ENCODE results near the gene SNX32.

Gene SNX32

GRCh38 chr11:65870706-65871681, 37.2 kb downstream of the SNX32 start:
- TF ChIP-seq CTCF (IDR thresholded peaks at IDR 0.05; ENCODE audit: low read depth, low read length, missing control alignments) = no peak
- no peak for DNase-seq (ENCODE audit: extremely low read depth, low read depth)
- H3K4me3 ChIP-seq (replicated peaks; ENCODE audit: low read depth, low read length) = peak overlapping the region; percentile 62

- DNase-seq (ENCODE audit: extremely low read depth, low read depth) = no peak
- peak overlapping the region; percentile 62 for H3K4me3 ChIP-seq (replicated peaks; ENCODE audit: low read depth, low read length)
- TF ChIP-seq CTCF (IDR thresholded peaks at IDR 0.05; ENCODE audit: low read depth, low read length, missing control alignments) = peak; percentile 7
Observed at GRCh38 chr11:65871811-65872548, 38.2 kb downstream of the SNX32 start.

DNA sequence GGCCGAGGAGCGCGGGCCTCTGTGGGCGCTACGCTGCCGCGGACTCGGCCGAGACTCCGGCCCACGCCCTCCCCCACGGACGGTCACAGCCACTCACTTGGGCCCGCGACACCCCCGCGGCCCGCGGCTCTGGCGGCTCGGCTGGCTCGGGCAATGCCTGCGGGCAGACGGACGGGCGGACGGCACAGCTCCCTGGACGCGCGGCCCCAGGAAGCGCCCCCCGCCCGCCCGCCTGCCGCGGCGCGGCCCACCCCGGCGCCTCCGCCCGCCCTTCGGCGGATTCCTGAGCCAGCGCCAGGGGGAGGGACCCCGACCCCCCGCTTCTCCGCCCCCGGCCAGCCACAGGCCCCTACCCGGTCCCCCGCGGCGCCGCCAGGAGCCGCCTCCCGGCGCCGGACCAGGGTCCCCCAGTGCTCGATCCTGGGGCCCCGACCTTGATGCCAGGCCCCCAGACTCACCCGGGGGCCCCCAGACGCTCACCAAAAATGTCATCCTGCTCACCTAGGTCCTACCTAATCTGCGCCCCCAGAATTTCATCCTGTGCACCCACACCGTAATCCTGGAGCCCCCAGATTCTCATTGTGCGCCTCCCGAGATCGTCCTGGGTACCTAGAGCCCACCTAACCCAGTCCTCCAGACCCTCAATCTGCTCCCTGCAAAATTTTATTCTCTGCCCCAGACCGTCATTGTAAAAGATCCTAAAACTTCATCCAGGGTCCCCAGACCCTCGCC, 39.0 kb downstream of the SNX32 start, which contains the start of gene EFEMP2:
Gene EFEMP2, minus strand, starts transcription at position 215 of the 732 bp plus-strand sequence. CDS start 446 bp downstream, outside the sequence.
- peak within 1 kb of the TSS; percentile 62 for H3K4me3 ChIP-seq (replicated peaks; ENCODE audit: low read depth, low read length)
- no peak for DNase-seq (ENCODE audit: extremely low read depth, low read depth)
- no peak for TF ChIP-seq CTCF (IDR thresholded peaks at IDR 0.05; ENCODE audit: low read depth, low read length, missing control alignments)

DNA sequence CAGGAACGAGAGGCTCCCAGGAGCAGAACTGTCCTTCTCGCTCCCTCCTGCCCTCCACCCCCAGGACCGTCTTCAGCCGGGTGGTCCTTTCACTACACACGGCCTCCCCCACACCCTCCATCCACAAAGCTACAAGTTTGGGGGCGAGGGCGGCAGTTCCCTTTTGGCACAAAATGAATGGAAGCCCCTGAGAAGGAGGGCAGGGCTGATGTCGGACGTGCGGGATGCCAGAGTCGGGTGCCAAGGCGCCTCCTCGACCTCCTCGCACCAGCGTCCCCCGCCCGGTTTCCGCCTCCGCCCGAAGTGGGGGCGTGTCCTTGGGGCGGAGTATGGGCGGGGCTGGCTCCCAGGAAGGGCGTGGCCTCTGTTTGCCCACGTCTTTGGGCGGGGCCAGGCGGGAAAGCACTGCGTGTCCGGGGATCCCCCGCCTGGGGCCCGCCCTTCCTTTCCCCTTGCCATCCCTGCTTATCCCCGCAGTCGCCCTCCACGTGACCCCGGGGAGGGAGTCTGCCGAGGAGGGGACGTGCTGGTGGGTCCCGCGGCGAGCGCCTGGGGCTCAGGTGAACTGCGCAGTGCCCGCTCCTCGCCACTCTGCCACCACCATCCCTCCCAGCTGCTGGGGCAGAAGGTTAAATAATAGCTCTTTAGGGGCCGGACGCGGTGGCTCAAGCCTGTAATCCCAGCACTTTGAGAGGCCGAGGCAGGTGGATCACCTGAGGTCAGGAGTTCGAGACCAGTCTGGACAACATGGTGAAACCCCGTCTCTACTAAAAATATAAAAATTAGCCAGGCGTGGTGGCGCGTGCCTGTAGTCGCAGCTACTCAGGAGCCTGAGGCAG, 39.8 kb downstream of the SNX32 start:
- DNase-seq (ENCODE audit: extremely low read depth, low read depth) = peak; percentile 68
- no peak for TF ChIP-seq CTCF (IDR thresholded peaks at IDR 0.05; ENCODE audit: low read depth, low read length, missing control alignments)
- H3K4me3 ChIP-seq (replicated peaks; ENCODE audit: low read depth, low read length) = peak overlapping the region; percentile 62

- no peak for DNase-seq (ENCODE audit: extremely low read depth, low read depth)
- H3K4me3 ChIP-seq (replicated peaks; ENCODE audit: low read depth, low read length) = no peak within 1 kb of the TSS
- TF ChIP-seq CTCF (IDR thresholded peaks at IDR 0.05; ENCODE audit: low read depth, low read length, missing control alignments) = no peak
Observed at GRCh38 chr11:65879617-65880016, 45.9 kb downstream of the SNX32 start, which contains the start of gene CTSW. CTSW (plus strand) TSS chr11:65879837; CDS start chr11:65879855, 18 bp downstream.
